NCI-H1694 (cell line): Measurements from ENCODE around the gene CHD9NB.

Source experiments
- DNase-seq: peaks from one replicate; lab custom pipeline; 2025; lab: John Stamatoyannopoulos, UW

Gene CHD9NB

DNA sequence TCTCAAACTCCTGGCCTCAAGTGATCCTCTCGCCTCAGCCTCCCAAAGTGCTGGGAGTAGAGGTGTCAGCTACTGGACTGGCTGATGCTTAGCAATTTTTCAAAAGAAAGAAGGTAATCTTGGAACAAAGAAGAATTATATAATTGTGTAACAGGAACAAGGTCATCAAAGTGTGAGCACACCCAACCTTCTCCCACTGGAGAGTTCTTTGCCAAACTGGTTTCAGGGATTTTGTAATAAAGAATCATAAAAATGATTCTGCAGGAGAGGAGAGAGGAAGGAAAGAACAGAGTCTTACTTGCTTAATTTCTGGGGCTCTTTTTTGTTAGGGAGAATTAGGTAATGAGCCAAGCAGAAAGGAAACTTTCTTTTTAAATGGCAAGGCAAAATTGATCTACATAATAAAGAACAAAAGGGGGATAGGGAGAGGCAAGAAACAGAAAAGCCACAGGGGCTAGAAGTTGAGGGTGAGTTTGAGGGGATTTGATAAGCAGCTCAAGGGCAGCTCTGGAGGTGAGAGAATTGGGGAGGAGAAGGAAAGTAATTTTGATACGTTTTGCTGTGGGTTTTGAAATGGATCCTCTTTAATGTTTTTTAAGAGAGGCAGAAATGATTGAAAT, 21.3 kb downstream of the CHD9NB start:
- DNase-seq, result no peak

DNA sequence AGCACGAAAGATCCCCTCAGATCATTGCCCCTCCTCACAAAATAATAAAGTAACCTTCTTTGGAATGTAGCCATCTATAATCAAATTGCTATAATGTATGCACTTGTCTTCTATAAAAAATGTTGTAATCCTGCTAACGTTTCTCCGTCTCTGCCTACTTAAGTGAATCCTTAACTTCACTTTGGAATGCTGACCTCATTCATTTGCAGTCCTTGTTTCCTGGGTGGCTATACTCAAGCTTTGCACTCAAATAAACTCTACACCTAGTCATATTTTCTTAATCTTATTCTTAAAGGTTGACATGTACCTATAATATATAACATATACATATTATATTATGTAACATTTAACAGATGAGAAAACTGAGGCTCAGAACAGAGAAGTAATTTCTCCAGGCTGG, 22.7 kb downstream of the CHD9NB start:
- no peak for DNase-seq

DNA sequence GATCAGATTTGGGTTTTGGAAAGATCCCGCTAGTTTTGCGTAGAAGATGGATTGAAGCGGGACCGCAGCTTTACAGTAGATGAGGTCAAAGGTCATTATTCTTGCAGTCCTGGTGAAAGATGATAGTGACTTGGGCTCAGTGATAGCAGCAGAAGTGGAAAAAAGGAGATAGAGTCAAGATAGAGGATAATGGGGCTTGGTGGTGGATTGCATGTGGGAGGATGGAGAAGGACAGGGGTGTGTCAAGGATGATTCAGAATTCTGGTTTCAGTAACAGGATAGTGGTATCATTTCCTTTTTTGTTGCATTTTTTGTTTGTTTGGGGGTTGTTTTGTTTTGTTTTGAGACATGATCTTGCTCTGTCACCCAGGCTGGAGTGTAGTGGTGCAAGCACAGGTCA, 28.7 kb downstream of the CHD9NB start:
- DNase-seq, result no peak

DNA sequence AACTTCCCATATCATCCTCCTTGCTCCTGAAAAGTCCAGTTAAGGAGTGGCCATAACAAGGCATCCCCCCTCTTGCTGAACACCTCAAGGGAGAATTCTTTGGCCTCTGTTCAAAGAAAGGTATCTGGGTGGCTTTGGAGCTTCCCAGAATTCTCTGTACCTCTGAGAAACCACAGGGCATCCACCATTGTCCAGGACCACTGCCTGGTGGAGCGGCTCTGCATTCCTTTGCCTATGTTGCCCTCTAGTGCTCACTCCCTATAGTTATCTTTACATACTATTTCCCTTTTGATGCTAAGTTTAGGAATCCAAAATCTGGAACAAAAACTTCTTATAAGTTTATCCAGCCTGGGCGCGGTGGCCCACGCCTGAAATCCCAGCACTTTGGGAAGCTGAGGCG, 30.3 kb downstream of the CHD9NB start:
- peak; percentile 70 for DNase-seq

DNA sequence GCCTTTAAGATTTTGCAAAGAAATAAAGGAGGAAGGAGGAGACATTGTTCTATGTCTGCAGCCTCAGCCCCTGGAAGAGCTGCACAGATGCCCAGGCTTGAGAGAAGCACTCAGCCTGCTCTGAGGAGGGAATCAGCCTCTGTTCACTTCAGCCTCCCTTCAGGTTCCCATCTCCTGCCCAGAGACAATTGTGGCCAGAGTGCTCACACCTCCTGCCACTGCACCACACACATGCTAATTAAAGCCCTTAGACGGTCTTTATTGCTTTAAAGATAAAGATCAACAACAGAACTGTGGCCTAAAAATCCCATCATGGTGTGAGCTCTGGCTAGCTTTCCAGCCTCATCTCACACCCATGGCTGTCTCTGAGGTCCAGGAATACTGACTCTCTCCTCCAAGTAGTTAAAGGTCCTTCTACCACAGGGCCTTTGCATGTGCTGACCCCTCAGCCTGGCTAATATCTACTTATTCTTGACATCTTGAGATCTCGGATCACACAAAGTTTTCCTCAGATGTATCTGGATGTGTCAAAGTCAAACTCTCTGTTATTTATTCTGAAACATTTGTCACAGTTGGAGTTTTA, 33.8 kb downstream of the CHD9NB start:
- no peak for DNase-seq

DNA sequence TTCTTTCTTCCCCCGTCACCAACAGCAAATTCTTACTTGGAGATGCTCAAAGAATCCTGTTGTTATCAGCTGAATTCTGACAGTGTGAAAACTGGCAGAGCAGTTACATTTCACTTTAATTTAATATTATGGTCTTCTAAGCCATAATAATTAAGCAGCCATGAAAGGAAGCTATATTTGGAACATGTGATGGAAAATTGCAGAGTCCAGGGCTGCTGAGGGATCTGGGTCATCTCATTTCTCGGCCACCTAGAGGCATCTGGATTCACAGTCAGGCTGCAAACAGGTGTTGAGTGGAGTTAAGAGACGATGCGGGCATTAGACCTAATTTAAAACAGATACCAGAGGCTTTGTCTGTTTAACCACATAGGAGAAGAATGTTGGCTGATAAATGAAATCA, 38.4 kb downstream of the CHD9NB start:
- no peak for DNase-seq

DNA sequence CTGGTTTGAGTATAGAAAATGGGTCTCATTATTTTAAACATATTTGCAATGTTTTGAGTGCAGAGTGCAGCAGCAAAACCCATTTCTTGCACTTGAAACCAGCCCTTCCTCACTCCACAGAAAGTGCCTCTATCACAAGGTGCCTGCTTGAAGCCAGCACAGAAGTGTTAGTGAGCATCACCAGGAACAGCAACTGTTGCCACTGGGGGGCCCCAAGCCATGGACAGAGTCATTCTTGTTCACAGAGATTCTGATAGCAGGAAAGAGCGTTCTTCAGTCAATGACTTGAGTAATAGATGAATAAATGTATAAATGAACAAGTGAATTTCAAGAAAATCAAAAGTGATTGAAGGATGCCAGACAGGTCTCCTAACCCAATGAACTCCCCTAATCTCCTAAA, 45.6 kb downstream of the CHD9NB start:
- DNase-seq, result no peak

DNA sequence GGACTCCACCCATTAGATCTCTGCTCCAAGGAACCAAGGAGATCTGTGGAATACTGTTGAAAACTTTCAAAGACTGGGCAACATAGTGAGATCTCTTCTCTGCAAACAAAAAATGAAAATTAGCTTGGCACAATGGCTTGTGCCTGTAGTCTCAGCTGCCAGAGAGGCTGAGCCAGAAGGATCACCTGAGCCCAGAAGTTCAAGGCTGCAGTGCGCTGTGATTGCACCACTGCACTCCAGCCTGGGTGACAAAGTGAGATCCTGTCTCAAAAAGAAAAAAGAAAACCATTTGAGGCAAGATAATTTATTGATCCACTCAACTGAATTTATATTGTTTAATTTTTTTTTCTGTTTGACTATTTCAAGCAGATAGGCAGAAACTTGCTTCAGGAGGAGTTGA, 54.8 kb downstream of the CHD9NB start:
- no peak for DNase-seq

DNA sequence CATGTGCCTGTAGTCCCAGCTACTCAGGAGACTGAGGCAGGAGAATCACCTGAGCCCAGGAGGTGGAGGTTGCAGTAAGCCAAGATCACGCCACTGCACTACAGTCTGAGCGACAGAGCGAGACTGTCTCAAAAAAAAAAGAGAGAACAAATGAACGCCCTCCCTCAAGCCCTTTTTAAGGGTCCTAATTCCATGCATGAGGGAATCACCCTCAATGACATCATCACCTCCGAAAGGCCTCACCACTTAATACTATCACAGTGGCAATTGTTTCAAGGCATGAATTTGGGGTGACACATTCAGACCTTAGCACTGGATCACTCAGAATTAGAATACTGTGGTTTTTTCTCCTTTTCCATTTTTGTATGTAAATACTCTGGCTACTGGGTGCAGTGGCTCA, 57.8 kb downstream of the CHD9NB start:
- DNase-seq, result no peak

DNA sequence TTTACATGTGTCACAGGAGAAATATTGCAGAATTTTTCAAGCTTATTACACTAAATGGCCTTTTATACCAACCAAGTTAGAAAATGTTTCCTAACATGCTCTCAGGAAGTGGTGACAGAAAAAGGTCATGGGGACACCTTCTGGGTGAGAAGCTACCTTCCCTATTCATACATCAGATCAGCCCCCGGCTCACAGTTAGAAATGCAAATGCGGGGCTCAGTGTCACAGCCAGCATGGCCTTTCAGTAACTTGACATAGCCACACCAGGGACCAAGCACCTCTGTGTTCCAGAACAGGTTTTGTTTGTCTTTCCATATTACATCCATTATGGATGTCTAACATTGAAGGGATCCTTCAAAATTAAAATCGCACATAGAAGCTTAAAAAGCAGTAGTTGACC, 59.5 kb downstream of the CHD9NB start:
- DNase-seq, result no peak

DNA sequence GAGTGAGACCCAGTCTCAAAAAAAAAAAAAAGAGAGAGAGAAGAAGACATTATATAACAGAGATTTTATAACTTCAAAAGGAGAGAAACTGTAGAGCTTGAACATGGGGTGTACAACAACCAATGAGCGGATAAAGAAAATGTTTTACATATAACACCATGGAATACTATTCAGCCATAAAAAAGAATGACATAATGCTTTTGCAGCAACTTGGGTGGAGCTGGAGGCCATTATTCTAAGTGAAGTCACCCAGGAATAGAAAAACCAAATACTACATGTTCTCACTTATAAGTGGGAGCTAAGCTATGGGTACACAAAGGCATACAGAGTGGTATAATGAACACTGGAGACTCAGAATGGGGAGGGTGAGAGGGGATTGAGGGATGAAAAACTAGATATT, 61.1 kb downstream of the CHD9NB start:
- no peak for DNase-seq
